HG02852 (cell line): ENCODE data around the gene IFT122.
"Not testable (repeated sequence)": the region's sequence is repeated elsewhere in the genome, so short reads cannot be mapped to it uniquely, and the experiment has no call there.

Source experiments
- ATAC-seq: cut with Tn5 transposase; IDR thresholded peaks from one replicate; pipeline ENCODE4 v1.9.1; 2021; ENCODE audit warnings: mild to moderate bottlenecking, moderate library complexity; ENCODE audit not compliant: unreplicated experiment

Gene IFT122

GRCh38 chr3:129531699-129532098, 91.7 kb downstream of the IFT122 start:
- no peak for ATAC-seq

DNA sequence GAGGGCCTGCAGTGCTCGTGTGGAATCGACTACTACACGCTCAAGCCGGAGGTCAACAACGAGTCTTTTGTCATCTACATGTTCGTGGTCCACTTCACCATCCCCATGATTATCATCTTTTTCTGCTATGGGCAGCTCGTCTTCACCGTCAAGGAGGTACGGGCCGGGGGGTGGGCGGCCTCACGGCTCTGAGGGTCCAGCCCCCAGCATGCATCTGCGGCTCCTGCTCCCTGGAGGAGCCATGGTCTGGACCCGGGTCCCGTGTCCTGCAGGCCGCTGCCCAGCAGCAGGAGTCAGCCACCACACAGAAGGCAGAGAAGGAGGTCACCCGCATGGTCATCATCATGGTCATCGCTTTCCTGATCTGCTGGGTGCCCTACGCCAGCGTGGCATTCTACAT, 92.2 kb downstream of the IFT122 start:
- no peak for ATAC-seq

DNA sequence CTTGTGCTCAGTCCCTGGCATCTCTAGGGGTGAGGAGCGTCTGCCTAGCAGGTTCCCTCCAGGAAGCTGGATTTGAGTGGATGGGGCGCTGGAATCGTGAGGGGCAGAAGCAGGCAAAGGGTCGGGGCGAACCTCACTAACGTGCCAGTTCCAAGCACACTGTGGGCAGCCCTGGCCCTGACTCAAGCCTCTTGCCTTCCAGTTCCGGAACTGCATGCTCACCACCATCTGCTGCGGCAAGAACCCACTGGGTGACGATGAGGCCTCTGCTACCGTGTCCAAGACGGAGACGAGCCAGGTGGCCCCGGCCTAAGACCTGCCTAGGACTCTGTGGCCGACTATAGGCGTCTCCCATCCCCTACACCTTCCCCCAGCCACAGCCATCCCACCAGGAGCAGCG, 93.4 kb downstream of the IFT122 start:
- no peak for ATAC-seq

- no peak for ATAC-seq
These were observed 94.5 kb downstream of the IFT122 start for GRCh38 chr3:129534428-129535027.

GRCh38 chr3:129535075-129535474, 95.1 kb downstream of the IFT122 start:
- no peak for ATAC-seq

DNA sequence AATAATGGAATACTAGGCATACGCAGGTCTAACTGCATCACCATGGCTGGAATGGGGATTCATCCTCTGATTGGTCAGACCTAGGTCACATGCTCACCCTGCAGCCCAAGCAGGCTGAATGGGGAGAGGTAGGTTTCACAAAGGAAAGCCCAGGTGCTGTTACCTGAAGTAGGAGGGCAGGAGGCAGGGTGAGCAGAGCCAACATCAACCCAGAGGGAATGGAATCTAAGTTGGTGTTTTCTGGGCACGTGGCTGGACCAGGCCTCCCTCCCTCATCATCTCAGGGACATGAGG, 96.3 kb downstream of the IFT122 start:
- no peak for ATAC-seq

GRCh38 chr3:129536804-129537203, 96.8 kb downstream of the IFT122 start:
- no peak for ATAC-seq

GRCh38 chr3:129539206-129539605, 99.2 kb downstream of the IFT122 start:
- no peak for ATAC-seq

GRCh38 chr3:129540776-129541516, 100.9 kb downstream of the IFT122 start:
- ATAC-seq, result no peak

DNA sequence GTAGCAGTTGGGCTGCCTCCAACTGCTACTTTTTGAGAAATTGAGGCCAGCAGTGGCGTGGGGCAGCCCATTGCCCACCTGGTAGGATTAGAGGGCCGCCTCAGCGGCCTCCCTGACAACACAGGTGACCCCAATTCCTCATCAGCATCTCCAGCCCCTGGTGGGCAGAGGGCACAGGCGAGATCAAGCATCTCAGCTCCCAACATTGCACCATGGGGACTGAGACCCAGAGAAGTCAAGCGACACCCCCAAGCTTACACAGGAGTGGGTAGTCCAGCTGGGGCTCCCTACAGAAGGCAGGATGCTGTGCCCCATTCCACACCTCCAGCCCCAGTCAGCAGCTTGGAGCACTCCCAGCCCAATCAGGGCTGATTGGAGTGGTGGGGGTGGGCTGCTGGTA, 102.7 kb downstream of the IFT122 start:
- ATAC-seq, result no peak

GRCh38 chr3:129543156-129543790, 103.2 kb downstream of the IFT122 start, which contains the start of gene H1-8:
Gene H1-8, plus strand, starts transcription at chr3:129543175. Its CDS starts 44 bp downstream, at chr3:129543219.
- ATAC-seq, result no peak

DNA sequence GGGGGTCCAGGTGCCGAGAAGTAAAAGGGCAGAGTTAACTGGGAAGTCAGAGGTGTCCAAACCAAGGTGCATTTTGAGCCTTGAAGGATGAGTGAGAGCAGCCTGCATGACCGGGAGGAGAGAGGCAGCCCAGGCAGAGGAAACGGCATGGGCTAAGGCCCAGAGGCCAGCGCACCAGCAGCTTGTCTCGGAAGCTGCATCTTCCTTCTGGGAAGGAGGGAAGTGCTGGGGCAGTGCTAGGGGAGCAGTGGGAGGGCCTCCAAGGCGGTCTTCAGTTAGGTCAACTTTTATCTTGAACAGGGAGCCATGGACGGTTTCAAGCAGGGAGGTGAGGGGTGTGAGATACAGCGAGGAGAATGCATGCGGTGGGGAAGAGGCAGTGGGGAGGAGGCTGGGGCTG, 104.0 kb downstream of the IFT122 start:
- no peak for ATAC-seq

DNA sequence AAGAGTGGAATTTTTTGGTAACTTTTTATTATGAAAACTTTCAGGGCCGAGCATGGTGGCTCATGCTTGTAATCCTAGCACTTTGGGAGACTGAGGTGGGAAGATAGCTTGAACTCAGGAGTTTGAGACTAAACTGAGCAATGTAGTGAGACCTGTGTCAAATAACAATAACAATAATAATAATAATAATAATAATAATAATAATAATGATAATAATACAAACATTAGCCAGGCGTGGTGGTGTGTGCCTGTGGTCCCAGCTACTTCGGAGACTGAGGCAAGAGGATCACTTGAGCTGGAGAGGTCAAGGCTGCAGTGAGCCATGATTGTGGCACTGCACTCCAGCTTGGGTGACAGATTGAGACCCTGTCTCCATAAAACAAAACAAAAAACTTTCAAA, 105.9 kb downstream of the IFT122 start:
- not testable (repeated sequence) for ATAC-seq

GRCh38 chr3:129547241-129547640, 107.2 kb downstream of the IFT122 start:
- no peak for ATAC-seq

DNA sequence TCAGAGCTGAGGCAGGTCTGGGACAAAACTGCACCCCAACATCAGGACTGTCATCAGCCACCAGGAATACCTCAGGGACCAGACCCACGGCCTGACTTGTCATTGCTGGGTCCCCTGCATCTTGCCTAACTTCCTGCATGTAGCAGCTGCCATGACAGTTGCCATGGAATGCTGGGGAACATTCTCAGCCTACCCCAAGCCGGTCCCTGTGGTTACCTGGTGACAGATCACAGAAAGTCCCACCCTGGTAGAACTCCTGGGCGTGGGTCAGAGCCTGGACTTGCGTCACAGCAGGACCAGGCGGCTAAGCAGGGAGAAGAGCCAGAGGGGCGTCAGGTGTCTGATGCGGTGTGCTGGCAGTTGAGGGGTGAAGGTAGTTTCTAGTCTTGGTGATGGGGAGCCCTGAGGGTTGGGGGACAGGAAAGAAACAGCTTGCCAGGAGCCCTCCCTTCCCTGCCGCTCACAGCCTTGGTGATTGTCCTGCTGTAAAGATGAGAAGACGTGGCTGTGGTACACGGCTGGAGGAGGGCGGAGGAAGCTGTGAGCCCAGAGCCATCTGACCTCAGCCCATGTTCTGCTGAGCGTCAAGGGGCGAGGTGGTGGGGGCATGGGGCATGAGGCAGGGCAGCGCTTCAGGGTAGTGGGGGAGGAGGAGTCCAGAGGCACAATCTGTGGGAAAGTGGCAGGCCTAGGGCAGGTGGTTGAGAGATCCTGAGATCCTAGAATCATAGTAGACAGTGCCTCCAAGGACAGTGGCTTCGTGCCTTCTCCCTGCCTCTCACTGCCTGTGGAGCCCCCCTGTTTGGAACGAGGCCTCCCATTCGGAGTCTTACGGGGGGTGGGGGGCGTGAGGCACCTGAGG, 108.3 kb downstream of the IFT122 start:
- no peak for ATAC-seq

DNA sequence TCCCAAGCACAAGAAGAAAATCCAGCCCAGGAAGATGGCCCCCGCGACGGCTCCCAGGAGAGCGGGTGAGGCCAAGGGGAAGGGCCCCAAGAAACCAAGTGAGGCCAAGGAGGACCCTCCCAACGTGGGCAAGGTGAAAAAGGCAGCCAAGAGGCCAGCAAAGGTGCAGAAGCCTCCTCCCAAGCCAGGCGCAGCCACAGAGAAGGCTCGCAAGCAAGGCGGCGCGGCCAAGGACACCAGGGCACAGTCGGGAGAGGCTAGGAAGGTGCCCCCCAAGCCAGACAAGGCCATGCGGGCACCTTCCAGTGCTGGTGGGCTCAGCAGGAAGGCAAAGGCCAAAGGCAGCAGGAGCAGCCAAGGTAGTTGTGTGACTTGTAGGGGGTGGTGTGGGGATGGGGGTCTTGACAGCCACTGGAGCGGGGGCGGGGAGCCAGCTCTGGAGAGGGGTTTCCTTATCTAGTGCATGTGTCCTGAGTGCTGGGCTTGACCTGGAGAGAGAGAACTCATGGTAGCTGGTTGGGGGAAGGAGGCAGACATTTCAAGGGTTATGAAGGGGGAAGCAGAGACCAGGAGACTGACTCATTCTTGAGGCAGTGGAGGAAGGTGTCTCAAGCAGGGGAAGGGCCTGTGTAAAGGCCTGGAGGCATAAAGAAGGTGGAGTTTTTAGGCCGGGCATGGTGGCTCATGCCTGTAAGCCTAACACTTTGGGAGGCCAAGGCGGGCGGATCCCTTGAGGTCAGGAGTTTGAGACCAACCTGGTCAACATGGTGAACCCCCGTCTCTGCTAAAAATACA, 109.2 kb downstream of the IFT122 start:
- no peak for ATAC-seq

GRCh38 chr3:129549805-129550204, 109.8 kb downstream of the IFT122 start:
- ATAC-seq, result no peak

GRCh38 chr3:129552287-129553050, 112.4 kb downstream of the IFT122 start:
- ATAC-seq, result no peak

DNA sequence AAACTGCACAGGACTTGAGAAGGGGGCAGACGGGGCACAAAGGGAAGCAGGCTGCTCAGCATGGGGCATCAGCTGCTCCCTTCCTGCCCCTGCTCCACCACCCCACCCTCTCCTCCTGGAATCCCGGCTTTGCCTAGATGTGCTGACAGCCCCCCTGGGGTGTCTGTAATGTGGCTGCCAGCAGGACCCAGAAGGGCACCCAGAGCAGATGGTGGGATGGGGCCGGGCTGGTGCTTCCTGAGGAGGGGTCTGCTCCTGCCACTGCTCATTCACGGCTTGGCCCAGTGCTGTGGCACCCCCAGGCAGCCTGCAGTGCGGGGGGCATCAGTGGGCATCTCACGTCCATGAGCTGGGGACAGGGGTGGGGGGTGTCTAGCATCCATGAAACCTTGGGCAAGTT, 113.1 kb downstream of the IFT122 start:
- no peak for ATAC-seq

DNA sequence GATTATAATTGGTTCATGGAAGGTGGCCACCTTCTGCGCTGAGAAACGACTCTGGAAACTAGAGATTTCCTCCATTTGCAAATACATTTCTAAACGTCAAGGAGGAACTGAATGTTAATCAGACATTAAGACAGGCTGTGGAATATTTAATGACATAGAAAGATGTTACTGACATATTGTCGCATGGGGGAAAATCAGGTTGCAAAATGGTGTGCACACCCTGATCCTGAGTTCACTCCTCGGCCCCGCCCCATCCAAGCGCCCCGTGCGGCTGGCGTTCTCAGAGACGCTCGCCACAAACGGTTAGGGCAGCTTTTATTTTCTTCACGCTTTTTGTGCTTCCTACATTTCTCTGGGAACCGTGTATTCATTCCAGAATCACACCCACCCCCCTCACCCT, 113.7 kb downstream of the IFT122 start:
- ATAC-seq, result no peak
